HCT116 (cell line): ENCODE results near the gene WWOX.

Experiments
- CTCF ChIP-seq, 3 experiments: fragments of 200-600 bp in 1 of 3; sonication (generic) in 1 of 3; IDR thresholded peaks in 2 of 3; conservative IDR thresholded peaks in 1 of 3; 2 replicates each; pipeline ENCODE4 v1.5.1; 2012 to 2017; ENCODE audit warnings: low read depth in 2 of 3, low read length in 2 of 3, antibody characterized with exemption in 1 of 3, borderline replicate concordance in 1 of 3, control low read depth in 1 of 3, mild to moderate bottlenecking in 1 of 3, mixed read lengths in 1 of 3, mixed run types in 1 of 3, moderate library complexity in 1 of 3; ENCODE audit not compliant: insufficient read depth in 1 of 3
- POLR2A ChIP-seq: IDR thresholded peaks from 2 replicates; pipeline ENCODE4 v1.7.0; 2011; ENCODE audit warnings: borderline replicate concordance; ENCODE audit not compliant: insufficient read depth, insufficient read length; ENCODE audit errors: extremely low read depth
- YY1 ChIP-seq: IDR thresholded peaks from 2 replicates; pipeline ENCODE4 v1.6.1; 2011; ENCODE audit warnings: low read length, low read depth, moderate library complexity, mild to moderate bottlenecking; ENCODE audit not compliant: insufficient replicate concordance; ENCODE audit errors: extremely low read depth

- TF ChIP-seq POLR2A (no peak), YY1 (no peak), CTCF (IDR thresholded peaks at IDR 0.05 in 2 of 3, conservative IDR thresholded peaks at IDR 0.05 in 1 of 3; ENCODE audit: borderline replicate concordance in 1 of 3, insufficient read depth in 1 of 3, low read depth in 2 of 3, low read length in 2 of 3) (no peak)
Measured at GRCh38 chr16:78274771-78275170, 175.3 kb downstream of the WWOX start.
